Smooth muscle cell (in vitro differentiated cells): ENCODE data around the gene MARK2. TPM values are rescaled to one million over a fixed set of nuclear protein-coding genes. Genes with fewer than 3 reads are reported as not detected.
A peak's percentile ranks its signal among the peaks of the same experiment; 100 is the strongest.

Source experiments
- DNase-seq: peaks from one replicate; lab custom pipeline; 2025; ENCODE audit not compliant: unreplicated experiment; lab: John Stamatoyannopoulos, UW
- H2AFZ ChIP-seq: fragments of 200-600 bp; sonication (generic); 2 replicates; pipeline ENCODE4 v1.6.0; 2016; ENCODE audit warnings: antibody characterized with exemption, low read depth, mild to moderate bottlenecking
- H3F3A ChIP-seq: fragments of 200-600 bp; sonication (generic); 2 replicates; pipeline ENCODE4 v1.6.0; 2017; ENCODE audit warnings: antibody characterized with exemption, low read depth
- H3K27ac ChIP-seq: fragments of 200-600 bp; sonication (generic); 2 replicates; pipeline ENCODE4 v1.5.1; 2016; ENCODE audit warnings: low read depth, mild to moderate bottlenecking
- H3K27me3 ChIP-seq: fragments of 200-600 bp; sonication (generic); 2 replicates; pipeline ENCODE4 v1.6.1; 2016; ENCODE audit warnings: low read depth, mild to moderate bottlenecking
- H3K36me3 ChIP-seq: fragments of 200-600 bp; sonication (generic); 2 replicates; pipeline ENCODE4 v1.5.1; 2016; ENCODE audit warnings: low read depth
- H3K4me1 ChIP-seq: fragments of 200-600 bp; sonication (generic); 2 replicates; pipeline ENCODE4 v1.5.1; 2016; ENCODE audit warnings: low read depth
- H3K4me2 ChIP-seq: fragments of 200-600 bp; sonication (generic); 2 replicates; pipeline ENCODE4 v1.6.0; 2016; ENCODE audit warnings: mild to moderate bottlenecking
- H3K4me3 ChIP-seq: fragments of 200-600 bp; sonication (generic); 2 replicates; pipeline ENCODE4 v1.5.1; 2016; ENCODE audit warnings: mild to moderate bottlenecking
- H3K79me2 ChIP-seq: fragments of 200-600 bp; sonication (generic); 2 replicates; pipeline ENCODE4 v1.6.0; 2016; ENCODE audit warnings: low read depth, mild to moderate bottlenecking
- H3K9ac ChIP-seq: fragments of 200-600 bp; sonication (generic); 2 replicates; pipeline ENCODE4 v1.6.0; 2016; ENCODE audit warnings: low read depth
- H3K9me3 ChIP-seq: fragments of 200-600 bp; sonication (generic); replicated peaks from 2 replicates; pipeline ENCODE4 v1.5.1; 2016; ENCODE audit warnings: low read depth
- H4K20me1 ChIP-seq: fragments of 200-600 bp; sonication (generic); 2 replicates; pipeline ENCODE4 v1.6.0; 2016; ENCODE audit warnings: low read depth
- WGBS: methylation state at CpG from one replicate; pipeline ENCODE4 v1.1.7; 2016; ENCODE audit warnings: low lambda C conversion rate; 5-methylcytosine and 5-hydroxymethylcytosine counted together
- polyA plus RNA-seq: library from polyadenylated mRNA; unstranded; fragments of >200 nt; fragmentation: Nextera tagmentation; extraction: Ambion mirVana; gene quantifications from 2 replicates; pipeline ENCODE4 v1.2.1, GENCODE V29; 2016
- total RNA-seq: library from RNA; depleted of rRNA; stranded (reverse); fragments of >200 nt; gene quantifications from 2 replicates; pipeline ENCODE4 v1.2.3, GENCODE V29; 2014
- TF ChIP-seq, protein P1 (sequence below): fragments of 200-600 bp; sonication (generic); IDR thresholded peaks from 2 replicates; pipeline ENCODE4 v1.5.1; 2017; ENCODE audit warnings: borderline replicate concordance, mild to moderate bottlenecking, antibody characterized with exemption; ENCODE audit not compliant: insufficient read depth, poor library complexity, severe bottlenecking

The MARK2 gene
- total and polyA plus RNA-seq, 2 experiments from 2014 or later: 14.2 to 23.3 TPM

- Histone ChIP-seq H3K79me2 (peaks cover 80% of the 10 kb centered on the region), H4K20me1 (peaks cover 87% of the 10 kb centered on the region)
Observed at GRCh38 chr11:63843041-63843440, 4.1 kb downstream of the MARK2 start.

GRCh38 chr11:63844836-63845235 lies 5.9 kb downstream of the MARK2 start:
- WGBS: 83% methylated on average over 4 of the region's 4 CpGs
- DNase-seq: no peak
- no peak overlapping the region for H2AFZ ChIP-seq
- no peaks in the 10 kb centered on the region for H3K36me3 ChIP-seq
- no peak overlapping the region for H3K4me3 ChIP-seq
- TF ChIP-seq, protein P1, sequence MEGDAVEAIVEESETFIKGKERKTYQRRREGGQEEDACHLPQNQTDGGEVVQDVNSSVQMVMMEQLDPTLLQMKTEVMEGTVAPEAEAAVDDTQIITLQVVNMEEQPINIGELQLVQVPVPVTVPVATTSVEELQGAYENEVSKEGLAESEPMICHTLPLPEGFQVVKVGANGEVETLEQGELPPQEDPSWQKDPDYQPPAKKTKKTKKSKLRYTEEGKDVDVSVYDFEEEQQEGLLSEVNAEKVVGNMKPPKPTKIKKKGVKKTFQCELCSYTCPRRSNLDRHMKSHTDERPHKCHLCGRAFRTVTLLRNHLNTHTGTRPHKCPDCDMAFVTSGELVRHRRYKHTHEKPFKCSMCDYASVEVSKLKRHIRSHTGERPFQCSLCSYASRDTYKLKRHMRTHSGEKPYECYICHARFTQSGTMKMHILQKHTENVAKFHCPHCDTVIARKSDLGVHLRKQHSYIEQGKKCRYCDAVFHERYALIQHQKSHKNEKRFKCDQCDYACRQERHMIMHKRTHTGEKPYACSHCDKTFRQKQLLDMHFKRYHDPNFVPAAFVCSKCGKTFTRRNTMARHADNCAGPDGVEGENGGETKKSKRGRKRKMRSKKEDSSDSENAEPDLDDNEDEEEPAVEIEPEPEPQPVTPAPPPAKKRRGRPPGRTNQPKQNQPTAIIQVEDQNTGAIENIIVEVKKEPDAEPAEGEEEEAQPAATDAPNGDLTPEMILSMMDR: no peak
- peak overlapping the region; percentile 71 for H3K27ac ChIP-seq
- H3K4me1 ChIP-seq: peaks cover 33% of the 10 kb centered on the region
- H3F3A ChIP-seq: peaks cover 6% of the 10 kb centered on the region
- no peak overlapping the region for H3K9ac ChIP-seq
- no peaks in the 10 kb centered on the region for H3K9me3 ChIP-seq
- H3K4me2 ChIP-seq: peak overlapping the region; percentile 24
- H3K27me3 ChIP-seq: no peaks in the 10 kb centered on the region
- peaks cover 90% of the 10 kb centered on the region for H3K79me2 ChIP-seq
- H4K20me1 ChIP-seq: peaks cover 99% of the 10 kb centered on the region

More at GRCh38 chr11:63843041-63843440, 4.1 kb downstream of the MARK2 start:
- Histone ChIP-seq H3K9me3 (no peaks in the 10 kb centered on the region), H3K4me2 (no peak overlapping the region), H3K27me3 (no peaks in the 10 kb centered on the region), H3K4me1 (peaks cover 33% of the 10 kb centered on the region), H3F3A (peaks cover 6% of the 10 kb centered on the region), H3K36me3 (no peaks in the 10 kb centered on the region), H3K27ac (peak overlapping the region; percentile 37), H3K4me3 (no peak overlapping the region), H2AFZ (no peak overlapping the region), H3K9ac (no peak overlapping the region)
- TF ChIP-seq, protein P1: no peak
- no peak for DNase-seq
- 60% methylated on average over 1 of the region's 1 CpG for WGBS

DNA sequence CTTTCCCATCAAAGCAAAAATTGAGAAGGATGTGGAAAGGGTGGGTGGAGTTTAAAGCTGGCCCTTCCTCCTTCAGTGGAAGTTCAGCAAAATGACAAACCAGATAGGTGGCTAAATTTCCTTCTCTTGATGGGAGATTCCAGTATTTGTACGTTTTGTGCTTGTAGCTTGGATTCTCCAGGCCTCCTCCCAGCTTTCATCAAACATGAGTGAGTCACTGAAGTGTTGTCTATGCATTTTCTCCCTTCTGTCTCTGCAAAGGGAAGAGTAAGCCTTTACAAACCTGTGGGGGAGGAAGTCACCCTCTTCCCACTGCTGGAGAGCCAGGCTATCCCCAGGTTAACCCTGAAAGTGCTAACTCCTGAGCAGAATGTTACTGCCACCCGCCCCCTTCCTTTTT lies 6.4 kb downstream of the MARK2 start:
- 44% methylated on average over 2 of the region's 2 CpGs for WGBS

DNA sequence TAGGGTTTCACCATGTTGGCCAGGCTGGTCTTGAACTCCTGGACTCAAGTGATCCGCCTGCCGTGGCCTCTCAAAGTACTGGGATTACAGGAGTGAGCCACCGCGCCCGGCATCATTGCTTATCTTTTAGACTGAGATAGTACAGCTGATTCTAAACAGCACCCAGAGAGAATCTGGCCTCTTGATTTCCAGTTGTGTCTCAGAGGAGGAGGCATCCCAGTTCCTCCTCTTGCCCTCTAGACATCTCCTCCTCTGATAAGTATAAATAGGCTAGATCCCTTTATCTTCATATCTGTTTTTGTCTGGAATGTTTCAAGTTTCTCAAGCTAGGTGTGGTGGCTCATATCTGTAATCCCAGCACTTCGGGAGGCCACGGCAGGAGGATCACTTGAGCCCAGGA lies 7.0 kb downstream of the MARK2 start:
- Histone ChIP-seq H2AFZ (no peak overlapping the region), H3K4me1 (peaks cover 24% of the 10 kb centered on the region), H3F3A (peaks cover 6% of the 10 kb centered on the region), H3K27ac (peak overlapping the region; percentile 71), H3K9me3 (no peaks in the 10 kb centered on the region), H3K27me3 (no peaks in the 10 kb centered on the region), H4K20me1 (peaks cover 98% of the 10 kb centered on the region), H3K36me3 (no peaks in the 10 kb centered on the region), H3K79me2 (peaks cover 91% of the 10 kb centered on the region), H3K4me2 (peak overlapping the region; percentile 21), H3K4me3 (no peak overlapping the region), H3K9ac (no peak overlapping the region)
- TF ChIP-seq, protein P1: no peak
- 57% methylated on average over 7 of the region's 7 CpGs for WGBS
- no peak for DNase-seq

More for the DNA sequence above, 6.4 kb downstream of the MARK2 start:
- peak overlapping the region; percentile 24 for H3K4me2 ChIP-seq
- no peak for DNase-seq
- H3F3A ChIP-seq: peaks cover 6% of the 10 kb centered on the region
- peak overlapping the region; percentile 71 for H3K27ac ChIP-seq
- peaks cover 30% of the 10 kb centered on the region for H3K4me1 ChIP-seq
- H2AFZ ChIP-seq: no peak overlapping the region
- peaks cover 98% of the 10 kb centered on the region for H4K20me1 ChIP-seq
- peaks cover 91% of the 10 kb centered on the region for H3K79me2 ChIP-seq
- H3K27me3 ChIP-seq: no peaks in the 10 kb centered on the region
- H3K9ac ChIP-seq: no peak overlapping the region
- H3K36me3 ChIP-seq: no peaks in the 10 kb centered on the region
- TF ChIP-seq, protein P1: no peak
- no peaks in the 10 kb centered on the region for H3K9me3 ChIP-seq
- H3K4me3 ChIP-seq: no peak overlapping the region
